Transverse colon (tissue), 4 donors: Measurements from ENCODE around the gene KRT83.

Experiments
- CTCF ChIP-seq, 5 experiments: fragments of 200-600 bp in 3 of 5; fragments of 450-650 bp in 2 of 5; sonication (generic) in 3 of 5; IDR thresholded peaks; 1 replicate in 2 of 5; 2 replicates in 3 of 5; pipeline ENCODE4 v1.5.1; 2016 to 2017; ENCODE audit warnings: antibody characterized with exemption in 5 of 5, inconsistent platforms in 3 of 5, mild to moderate bottlenecking in 2 of 5, moderate library complexity in 1 of 5
- POLR2AphosphoS5 ChIP-seq, 3 donors: sonication (generic); formaldehyde crosslinking; IDR thresholded peaks; one replicate each; pipeline ENCODE4 v1.6.1; 2016; ENCODE audit warnings: antibody characterized with exemption in 3 of 3

GRCh38 chr12:52360106-52360662 lies 39.0 kb upstream of the KRT83 start:
- TF ChIP-seq CTCF (IDR thresholded peaks at IDR 0.05), result no peak
- no peak for TF ChIP-seq POLR2AphosphoS5 (IDR thresholded peaks at IDR 0.05)
